OCI-LY1 (cell line): ENCODE measurements around the gene SF3A1.

ENCODE experiments used
- H2AFZ ChIP-seq: fragments of 200-600 bp; sonication (generic), shearing (Covaris generic); 2 replicates; pipeline ENCODE4 v1.6.0; 2014; ENCODE audit warnings: antibody characterized with exemption, mild to moderate bottlenecking, low read length
- H3F3A ChIP-seq: fragments of 200-600 bp; sonication (generic), shearing (Covaris generic); 2 replicates; pipeline ENCODE4 v1.6.0; 2014; ENCODE audit warnings: mild to moderate bottlenecking, antibody characterized with exemption, low read length, moderate library complexity; ENCODE audit not compliant: insufficient read depth
- H3K27ac ChIP-seq: fragments of 200-600 bp; sonication (generic); 2 replicates; pipeline ENCODE4 v1.5.1; 2014; ENCODE audit warnings: low read length, mixed run types, mild to moderate bottlenecking, low read depth; ENCODE audit not compliant: poor library complexity, severe bottlenecking
- H3K27me3 ChIP-seq: fragments of 200-600 bp; sonication (generic); 2 replicates; pipeline ENCODE4 v1.6.0; 2014; ENCODE audit warnings: antibody characterized with exemption, mild to moderate bottlenecking, low read length, moderate library complexity; ENCODE audit not compliant: insufficient read depth
- H3K36me3 ChIP-seq: fragments of 200-600 bp; sonication (generic); 2 replicates; pipeline ENCODE4 v1.6.1; 2014; ENCODE audit warnings: mild to moderate bottlenecking, antibody characterized with exemption, low read length, moderate library complexity, mixed read lengths; ENCODE audit not compliant: insufficient read depth
- H3K4me1 ChIP-seq: fragments of 200-600 bp; sonication (generic); 2 replicates; pipeline ENCODE4 v1.5.1; 2014; ENCODE audit warnings: mild to moderate bottlenecking, low read length, moderate library complexity; ENCODE audit not compliant: insufficient read depth, severe bottlenecking
- H3K4me2 ChIP-seq: fragments of 200-600 bp; sonication (generic), shearing (Covaris generic); 2 replicates; pipeline ENCODE4 v1.6.1; 2014; ENCODE audit warnings: low read length
- H3K4me3 ChIP-seq: fragments of 200-600 bp; sonication (generic); 2 replicates; pipeline ENCODE4 v1.5.1; 2014; ENCODE audit warnings: low read length, low read depth, mild to moderate bottlenecking, mixed read lengths; ENCODE audit not compliant: poor library complexity, severe bottlenecking
- H3K79me2 ChIP-seq: fragments of 200-600 bp; shearing (Covaris generic); 2 replicates; pipeline ENCODE4 v1.6.1; 2016; ENCODE audit warnings: mixed run types, low read length, mixed read lengths; ENCODE audit not compliant: insufficient read depth
- H3K9ac ChIP-seq: fragments of 200-600 bp; sonication (generic), shearing (Covaris generic); 2 replicates; pipeline ENCODE4 v1.6.1; 2014; ENCODE audit warnings: mild to moderate bottlenecking, low read length, mixed read lengths
- H3K9me2 ChIP-seq: fragments of 200-600 bp; sonication (generic), shearing (Covaris generic); 2 replicates; pipeline ENCODE4 v1.6.1; 2014; ENCODE audit warnings: low read depth, mild to moderate bottlenecking, low read length, mixed read lengths
- H3K9me3 ChIP-seq: fragments of 200-600 bp; shearing (Covaris generic); 2 replicates; pipeline ENCODE4 v1.6.1; 2014; ENCODE audit warnings: low read length, mixed read lengths
- H4K20me1 ChIP-seq: fragments of 200-600 bp; sonication (generic), shearing (Covaris generic); 2 replicates; pipeline ENCODE4 v1.6.0; 2016; ENCODE audit warnings: mild to moderate bottlenecking, low read length; ENCODE audit not compliant: insufficient read depth
- CTCF ChIP-seq: fragments of 200-600 bp; sonication (generic), shearing (Covaris generic); IDR thresholded peaks from 2 replicates; pipeline ENCODE4 v1.5.1; 2017; ENCODE audit warnings: mild to moderate bottlenecking, antibody characterized with exemption, low read length, moderate library complexity, mixed read lengths
- EZH2 ChIP-seq: fragments of 200-600 bp; sonication (generic), shearing (Covaris generic); IDR thresholded peaks from 2 replicates; pipeline ENCODE4 v1.8.0; 2017; ENCODE audit warnings: borderline replicate concordance, mixed run types, mild to moderate bottlenecking, antibody characterized with exemption, low read length, moderate library complexity, mixed read lengths

The SF3A1 gene

GRCh38 chr22:30321461-30321860, 35.2 kb downstream of the SF3A1 start:
- Histone ChIP-seq H3K9me2 (no peaks in the 10 kb centered on the region), H3K4me2 (no peak overlapping the region), H3K9me3 (no peaks in the 10 kb centered on the region), H3K79me2 (no peaks in the 10 kb centered on the region), H3K36me3 (peaks cover 3% of the 10 kb centered on the region; the same call in 1 of the 2 replicates), H2AFZ (no peak overlapping the region), H4K20me1 (no peaks in the 10 kb centered on the region), H3K4me3 (no peak overlapping the region), H3K4me1 (peaks cover 18% of the 10 kb centered on the region), H3K9ac (no peak overlapping the region), H3F3A (no peaks in the 10 kb centered on the region), H3K27ac (no peak overlapping the region), H3K27me3 (no peaks in the 10 kb centered on the region)
- no peak for TF ChIP-seq EZH2
- TF ChIP-seq CTCF: no peak

- no peak overlapping the region for H3K9ac ChIP-seq
- H3K9me2 ChIP-seq: no peaks in the 10 kb centered on the region
- H3K36me3 ChIP-seq: peaks cover 3% of the 10 kb centered on the region; the same call in 1 of the 2 replicates
- no peaks in the 10 kb centered on the region for H3F3A ChIP-seq
- H3K79me2 ChIP-seq: no peaks in the 10 kb centered on the region
- no peaks in the 10 kb centered on the region for H3K9me3 ChIP-seq
- H3K4me1 ChIP-seq: peaks cover 7% of the 10 kb centered on the region
- H3K27ac ChIP-seq: no peak overlapping the region
- no peak overlapping the region for H3K4me3 ChIP-seq
- H3K4me2 ChIP-seq: no peak overlapping the region
- TF ChIP-seq EZH2 (no peak), CTCF (no peak)
- H3K27me3 ChIP-seq: no peaks in the 10 kb centered on the region
- no peaks in the 10 kb centered on the region for H4K20me1 ChIP-seq
- no peak overlapping the region for H2AFZ ChIP-seq
These were observed 36.6 kb downstream of the SF3A1 start for GRCh38 chr22:30320021-30320556.

- no peaks in the 10 kb centered on the region for H4K20me1 ChIP-seq
- H3K9me2 ChIP-seq: no peaks in the 10 kb centered on the region
- H3K79me2 ChIP-seq: no peaks in the 10 kb centered on the region
- H3K4me1 ChIP-seq: no peaks in the 10 kb centered on the region
- H3K4me3 ChIP-seq: no peak overlapping the region
- no peak overlapping the region for H3K4me2 ChIP-seq
- no peaks in the 10 kb centered on the region for H3F3A ChIP-seq
- TF ChIP-seq CTCF: no peak
- no peak for TF ChIP-seq EZH2
- no peaks in the 10 kb centered on the region for H3K9me3 ChIP-seq
- no peak overlapping the region for H3K9ac ChIP-seq
- H3K36me3 ChIP-seq: peaks cover 7% of the 10 kb centered on the region; the same call in 1 of the 2 replicates
- H3K27ac ChIP-seq: no peak overlapping the region
- no peak overlapping the region for H2AFZ ChIP-seq
- no peaks in the 10 kb centered on the region for H3K27me3 ChIP-seq
These were observed 37.8 kb downstream of the SF3A1 start for GRCh38 chr22:30318799-30319419.
